Lower leg skin (tissue), 3 donors: Measurements from ENCODE around the gene IL1B.

Source experiments
- CTCF ChIP-seq, 3 donors: fragments of 450-650 bp; IDR thresholded peaks; one replicate each; pipeline ENCODE4 v1.5.1; 2016; ENCODE audit warnings: antibody characterized with exemption in 3 of 3, mild to moderate bottlenecking in 3 of 3, moderate library complexity in 2 of 3
- POLR2A ChIP-seq, 2 donors: fragments of 450-650 bp; IDR thresholded peaks; one replicate each; pipeline ENCODE4 v1.6.1; 2016 to 2017; ENCODE audit warnings: antibody characterized with exemption in 2 of 2, mild to moderate bottlenecking in 1 of 2, moderate library complexity in 1 of 2

- TF ChIP-seq CTCF (IDR thresholded peaks at IDR 0.05): no peak
- no peak for TF ChIP-seq POLR2A (IDR thresholded peaks at IDR 0.05)
Measured at GRCh38 chr2:112876257-112876970, 39.8 kb upstream of the IL1B start.
